Fibroblast of skin of back (primary cell): ENCODE data around the gene ABCA4.
A peak's percentile ranks its signal among the peaks of the same experiment; 100 is the strongest.

Source experiments
- DNase-seq: peaks from one replicate; pipeline ENCODE4 v3.0.0-alpha.2; 2013

ABCA4 gene

GRCh38 chr1:94122201-94122970 lies 1.4 kb upstream of the ABCA4 start:
- peak; percentile 47 for DNase-seq

- no peak for DNase-seq
Measured at GRCh38 chr1:94121411-94121821, 468 bp upstream of the ABCA4 start.

GRCh38 chr1:94120570-94120901 lies 412 bp downstream of the ABCA4 start:
- DNase-seq = no peak

GRCh38 chr1:94119796-94120569 lies 965 bp downstream of the ABCA4 start:
- DNase-seq = no peak

- no peak for DNase-seq
Measured at GRCh38 chr1:94119306-94119705, 1.6 kb downstream of the ABCA4 start.

- DNase-seq = no peak
Measured at GRCh38 chr1:94118471-94118870, 2.5 kb downstream of the ABCA4 start.

- no peak for DNase-seq
Measured at GRCh38 chr1:94118013-94118412, 2.9 kb downstream of the ABCA4 start.

GRCh38 chr1:94117259-94117851 lies 3.6 kb downstream of the ABCA4 start:
- no peak for DNase-seq

GRCh38 chr1:94115900-94116436 lies 5.0 kb downstream of the ABCA4 start:
- DNase-seq = peak; percentile 77

GRCh38 chr1:94115254-94115899 lies 5.6 kb downstream of the ABCA4 start:
- DNase-seq = no peak

- no peak for DNase-seq
Measured at GRCh38 chr1:94113589-94114226, 7.2 kb downstream of the ABCA4 start.

- no peak for DNase-seq
Measured at GRCh38 chr1:94111879-94112278, 9.1 kb downstream of the ABCA4 start.

GRCh38 chr1:94110946-94111740 lies 9.8 kb downstream of the ABCA4 start:
- peak; percentile 78 for DNase-seq

GRCh38 chr1:94110021-94110761 lies 10.8 kb downstream of the ABCA4 start:
- no peak for DNase-seq

- DNase-seq = no peak
Measured at GRCh38 chr1:94109478-94109877, 11.5 kb downstream of the ABCA4 start.

GRCh38 chr1:94107141-94107540 lies 13.8 kb downstream of the ABCA4 start:
- DNase-seq = no peak

GRCh38 chr1:94106716-94107115 lies 14.2 kb downstream of the ABCA4 start:
- DNase-seq = no peak

GRCh38 chr1:94105957-94106529 lies 14.9 kb downstream of the ABCA4 start:
- no peak for DNase-seq

GRCh38 chr1:94105581-94105952 lies 15.4 kb downstream of the ABCA4 start:
- DNase-seq = no peak

GRCh38 chr1:94104776-94105580 lies 16.0 kb downstream of the ABCA4 start:
- DNase-seq = no peak
